Smooth muscle cell (in vitro differentiated cells): ENCODE data around the gene DNAJC1. TPM values are rescaled to one million over a fixed set of nuclear protein-coding genes. Genes with fewer than 3 reads are reported as not detected.

Experiments used
- DNase-seq: peaks from one replicate; lab custom pipeline; 2025; ENCODE audit not compliant: unreplicated experiment; lab: John Stamatoyannopoulos, UW
- H2AFZ ChIP-seq: fragments of 200-600 bp; sonication (generic); 2 replicates; pipeline ENCODE4 v1.6.0; 2016; ENCODE audit warnings: antibody characterized with exemption, low read depth, mild to moderate bottlenecking
- H3F3A ChIP-seq: fragments of 200-600 bp; sonication (generic); 2 replicates; pipeline ENCODE4 v1.6.0; 2017; ENCODE audit warnings: antibody characterized with exemption, low read depth
- H3K27ac ChIP-seq: fragments of 200-600 bp; sonication (generic); 2 replicates; pipeline ENCODE4 v1.5.1; 2016; ENCODE audit warnings: low read depth, mild to moderate bottlenecking
- H3K27me3 ChIP-seq: fragments of 200-600 bp; sonication (generic); 2 replicates; pipeline ENCODE4 v1.6.1; 2016; ENCODE audit warnings: low read depth, mild to moderate bottlenecking
- H3K36me3 ChIP-seq: fragments of 200-600 bp; sonication (generic); 2 replicates; pipeline ENCODE4 v1.5.1; 2016; ENCODE audit warnings: low read depth
- H3K4me1 ChIP-seq: fragments of 200-600 bp; sonication (generic); 2 replicates; pipeline ENCODE4 v1.5.1; 2016; ENCODE audit warnings: low read depth
- H3K4me2 ChIP-seq: fragments of 200-600 bp; sonication (generic); 2 replicates; pipeline ENCODE4 v1.6.0; 2016; ENCODE audit warnings: mild to moderate bottlenecking
- H3K4me3 ChIP-seq: fragments of 200-600 bp; sonication (generic); 2 replicates; pipeline ENCODE4 v1.5.1; 2016; ENCODE audit warnings: mild to moderate bottlenecking
- H3K79me2 ChIP-seq: fragments of 200-600 bp; sonication (generic); 2 replicates; pipeline ENCODE4 v1.6.0; 2016; ENCODE audit warnings: low read depth, mild to moderate bottlenecking
- H3K9ac ChIP-seq: fragments of 200-600 bp; sonication (generic); 2 replicates; pipeline ENCODE4 v1.6.0; 2016; ENCODE audit warnings: low read depth
- H3K9me3 ChIP-seq: fragments of 200-600 bp; sonication (generic); replicated peaks from 2 replicates; pipeline ENCODE4 v1.5.1; 2016; ENCODE audit warnings: low read depth
- H4K20me1 ChIP-seq: fragments of 200-600 bp; sonication (generic); 2 replicates; pipeline ENCODE4 v1.6.0; 2016; ENCODE audit warnings: low read depth
- CTCF ChIP-seq: fragments of 200-600 bp; sonication (generic); IDR thresholded peaks from 2 replicates; pipeline ENCODE4 v1.5.1; 2017; ENCODE audit warnings: borderline replicate concordance, mild to moderate bottlenecking, antibody characterized with exemption; ENCODE audit not compliant: insufficient read depth, poor library complexity, severe bottlenecking
- WGBS: methylation state at CpG from one replicate; pipeline ENCODE4 v1.1.7; 2016; ENCODE audit warnings: low lambda C conversion rate; 5-methylcytosine and 5-hydroxymethylcytosine counted together
- polyA plus RNA-seq: library from polyadenylated mRNA; unstranded; fragments of >200 nt; fragmentation: Nextera tagmentation; extraction: Ambion mirVana; gene quantifications from 2 replicates; pipeline ENCODE4 v1.2.1, GENCODE V29; 2016
- total RNA-seq: library from RNA; depleted of rRNA; stranded (reverse); fragments of >200 nt; gene quantifications from 2 replicates; pipeline ENCODE4 v1.2.3, GENCODE V29; 2014

DNAJC1 gene
- total and polyA plus RNA-seq, 2 experiments from 2014 or later: 67.0 to 88.5 TPM

GRCh38 chr10:21975378-21975990 is 28.0 kb downstream of the DNAJC1 start:
- H3K9me3 ChIP-seq: no peaks in the 10 kb centered on the region
- peaks cover 95% of the 10 kb centered on the region for H3K79me2 ChIP-seq
- WGBS: 45% methylated on average over 1 of the region's 1 CpG
- no peak overlapping the region for H3K4me3 ChIP-seq
- no peak overlapping the region for H3K27ac ChIP-seq
- H2AFZ ChIP-seq: no peak overlapping the region
- H3K9ac ChIP-seq: no peak overlapping the region
- DNase-seq: no peak
- H3K36me3 ChIP-seq: no peaks in the 10 kb centered on the region
- no peaks in the 10 kb centered on the region for H3K27me3 ChIP-seq
- H3K4me2 ChIP-seq: no peak overlapping the region
- peaks cover 96% of the 10 kb centered on the region for H4K20me1 ChIP-seq
- no peaks in the 10 kb centered on the region for H3F3A ChIP-seq
- peaks cover 50% of the 10 kb centered on the region for H3K4me1 ChIP-seq
- TF ChIP-seq CTCF: no peak

- no peak for TF ChIP-seq CTCF
- H3K79me2 ChIP-seq: peaks cover 93% of the 10 kb centered on the region
- H3K27me3 ChIP-seq: no peaks in the 10 kb centered on the region
- no peak for DNase-seq
- WGBS: 91% methylated on average over 1 of the region's 1 CpG
- H3F3A ChIP-seq: no peaks in the 10 kb centered on the region
- peaks cover 79% of the 10 kb centered on the region for H4K20me1 ChIP-seq
- H3K27ac ChIP-seq: no peak overlapping the region
- no peaks in the 10 kb centered on the region for H3K9me3 ChIP-seq
- H3K4me3 ChIP-seq: no peak overlapping the region
- no peak overlapping the region for H2AFZ ChIP-seq
- H3K4me1 ChIP-seq: peaks cover 31% of the 10 kb centered on the region
- H3K4me2 ChIP-seq: no peak overlapping the region
- H3K9ac ChIP-seq: no peak overlapping the region
- H3K36me3 ChIP-seq: no peaks in the 10 kb centered on the region
Measured at GRCh38 chr10:21972584-21972983, 30.9 kb downstream of the DNAJC1 start.

GRCh38 chr10:21969326-21970287 is 33.9 kb downstream of the DNAJC1 start:
- Histone ChIP-seq H3K4me3 (no peak overlapping the region), H3F3A (no peaks in the 10 kb centered on the region), H4K20me1 (peaks cover 50% of the 10 kb centered on the region), H3K4me2 (no peak overlapping the region), H3K9me3 (no peaks in the 10 kb centered on the region), H3K79me2 (peaks cover 87% of the 10 kb centered on the region), H2AFZ (no peak overlapping the region), H3K27ac (no peak overlapping the region), H3K36me3 (no peaks in the 10 kb centered on the region), H3K4me1 (peaks cover 1% of the 10 kb centered on the region), H3K27me3 (no peaks in the 10 kb centered on the region), H3K9ac (no peak overlapping the region)
- no peak for TF ChIP-seq CTCF
- 96% methylated on average over 5 of the region's 5 CpGs for WGBS
- DNase-seq: no peak
